ENCODE data around the gene SLC6A5.
"Not testable (repeated sequence)": the region's sequence is repeated elsewhere in the genome, so short reads cannot be mapped to it uniquely, and the experiment has no call there.

SLC6A5 gene

DNA sequence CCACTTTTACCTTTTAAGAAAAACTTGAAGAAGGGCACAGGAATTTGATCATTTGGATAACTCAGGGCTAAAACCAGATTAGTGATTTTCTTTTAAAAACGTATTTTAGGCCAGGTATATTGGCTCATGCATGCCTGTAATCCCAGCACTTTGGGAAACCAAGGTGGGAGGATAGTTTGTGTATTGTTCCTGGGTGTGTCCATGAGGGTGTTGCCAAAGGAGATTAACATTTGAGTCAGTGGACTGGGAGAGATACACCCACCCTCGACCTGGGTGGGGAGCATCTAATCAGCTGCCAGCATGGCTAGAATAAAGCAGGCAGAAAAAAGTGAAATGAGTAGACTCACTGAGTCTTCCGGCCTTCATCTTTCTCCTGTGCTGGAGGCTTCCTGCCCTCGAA, 33.3 kb upstream of the SLC6A5 start:
- H3K36me3 ChIP-seq (ENCODE audit: control insufficient read depth in 1 of 2, insufficient read depth in 2 of 2, low read length in 2 of 2); H3K9me3 ChIP-seq (ENCODE audit: control insufficient read depth in 1 of 2, low read length in 2 of 2); H3K9ac ChIP-seq (ENCODE audit: low read depth in 1 of 2, low read length in 2 of 2); H3K27ac ChIP-seq (ENCODE audit: low read depth, low read length); H3K27me3 ChIP-seq (ENCODE audit: control insufficient read depth in 1 of 2, insufficient read depth in 2 of 2, low read length in 2 of 2): not testable (repeated sequence)
- Histone ChIP-seq H3K4me3 (ENCODE audit: low read depth in 1 of 2, low read length in 2 of 2) (peak overlapping the region in 1 of 2 donors; percentile 20), H3K4me1 (ENCODE audit: control insufficient read depth in 1 of 2, insufficient read depth in 2 of 2, low read length in 2 of 2) (peaks cover 22 to 25% of the 10 kb centered on the region in 2 donors)

GRCh38 chr11:20566591-20567434, 32.6 kb upstream of the SLC6A5 start:
- H3K9me3 ChIP-seq (ENCODE audit: control insufficient read depth in 1 of 2, low read length in 2 of 2): no peaks in the 10 kb centered on the region
- H3K27me3 ChIP-seq (ENCODE audit: control insufficient read depth in 1 of 2, insufficient read depth in 2 of 2, low read length in 2 of 2): no peaks in the 10 kb centered on the region
- H3K27ac ChIP-seq (ENCODE audit: low read depth, low read length): no peak overlapping the region
- H3K36me3 ChIP-seq (ENCODE audit: control insufficient read depth in 1 of 2, insufficient read depth in 2 of 2, low read length in 2 of 2): no peaks in the 10 kb centered on the region
- H3K4me1 ChIP-seq (ENCODE audit: control insufficient read depth in 1 of 2, insufficient read depth in 2 of 2, low read length in 2 of 2): peaks cover 22 to 25% of the 10 kb centered on the region in 2 donors
- no peak overlapping the region for H3K4me3 ChIP-seq (ENCODE audit: low read depth in 1 of 2, low read length in 2 of 2)
- no peak overlapping the region for H3K9ac ChIP-seq (ENCODE audit: low read depth in 1 of 2, low read length in 2 of 2)

- H3K36me3 ChIP-seq (ENCODE audit: control insufficient read depth in 1 of 2, insufficient read depth in 2 of 2, low read length in 2 of 2); H3K27me3 ChIP-seq (ENCODE audit: control insufficient read depth in 1 of 2, insufficient read depth in 2 of 2, low read length in 2 of 2); H3K4me3 ChIP-seq (ENCODE audit: low read depth in 1 of 2, low read length in 2 of 2); H3K27ac ChIP-seq (ENCODE audit: low read depth, low read length); H3K4me1 ChIP-seq (ENCODE audit: control insufficient read depth in 1 of 2, insufficient read depth in 2 of 2, low read length in 2 of 2); H3K9ac ChIP-seq (ENCODE audit: low read depth in 1 of 2, low read length in 2 of 2); H3K9me3 ChIP-seq (ENCODE audit: control insufficient read depth in 1 of 2, low read length in 2 of 2): not testable (repeated sequence)
Observed at GRCh38 chr11:20579725-20580124, 19.7 kb upstream of the SLC6A5 start.

- no peak overlapping the region for H3K9ac ChIP-seq (ENCODE audit: low read depth in 1 of 2, low read length in 2 of 2)
- H3K4me1 ChIP-seq (ENCODE audit: control insufficient read depth in 1 of 2, insufficient read depth in 2 of 2, low read length in 2 of 2): no peaks in the 10 kb centered on the region
- H3K4me3 ChIP-seq (ENCODE audit: low read depth in 1 of 2, low read length in 2 of 2): no peak overlapping the region
- H3K36me3 ChIP-seq (ENCODE audit: control insufficient read depth in 1 of 2, insufficient read depth in 2 of 2, low read length in 2 of 2): no peaks in the 10 kb centered on the region
- no peaks in the 10 kb centered on the region for H3K9me3 ChIP-seq (ENCODE audit: control insufficient read depth in 1 of 2, low read length in 2 of 2)
- H3K27me3 ChIP-seq (ENCODE audit: control insufficient read depth in 1 of 2, insufficient read depth in 2 of 2, low read length in 2 of 2): no peaks in the 10 kb centered on the region
- no peak overlapping the region for H3K27ac ChIP-seq (ENCODE audit: low read depth, low read length)
Observed at GRCh38 chr11:20583201-20583600, 16.2 kb upstream of the SLC6A5 start.

GRCh38 chr11:20584093-20584774, 15.2 kb upstream of the SLC6A5 start:
- Histone ChIP-seq H3K9ac (ENCODE audit: low read depth in 1 of 2, low read length in 2 of 2) (no peak overlapping the region), H3K36me3 (ENCODE audit: control insufficient read depth in 1 of 2, insufficient read depth in 2 of 2, low read length in 2 of 2) (no peaks in the 10 kb centered on the region), H3K27ac (ENCODE audit: low read depth, low read length) (no peak overlapping the region), H3K27me3 (ENCODE audit: control insufficient read depth in 1 of 2, insufficient read depth in 2 of 2, low read length in 2 of 2) (peaks cover under 1 to 3% of the 10 kb centered on the region in 2 donors), H3K9me3 (ENCODE audit: control insufficient read depth in 1 of 2, low read length in 2 of 2) (no peaks in the 10 kb centered on the region), H3K4me1 (ENCODE audit: control insufficient read depth in 1 of 2, insufficient read depth in 2 of 2, low read length in 2 of 2) (no peaks in the 10 kb centered on the region), H3K4me3 (ENCODE audit: low read depth in 1 of 2, low read length in 2 of 2) (no peak overlapping the region)

- H3K27me3 ChIP-seq (ENCODE audit: control insufficient read depth in 1 of 2, insufficient read depth in 2 of 2, low read length in 2 of 2): peaks cover 7 to 14% of the 10 kb centered on the region in 2 donors
- H3K36me3 ChIP-seq (ENCODE audit: control insufficient read depth in 1 of 2, insufficient read depth in 2 of 2, low read length in 2 of 2): no peaks in the 10 kb centered on the region
Observed at GRCh38 chr11:20589796-20590195, 9.6 kb upstream of the SLC6A5 start.

GRCh38 chr11:20590381-20590780, 9.0 kb upstream of the SLC6A5 start:
- H3K4me1 ChIP-seq (ENCODE audit: control insufficient read depth in 1 of 2, insufficient read depth in 2 of 2, low read length in 2 of 2): peaks cover 0 to 4% of the 10 kb centered on the region in 2 donors
- no peaks in the 10 kb centered on the region for H3K36me3 ChIP-seq (ENCODE audit: control insufficient read depth in 1 of 2, insufficient read depth in 2 of 2, low read length in 2 of 2)
- H3K27me3 ChIP-seq (ENCODE audit: control insufficient read depth in 1 of 2, insufficient read depth in 2 of 2, low read length in 2 of 2): peaks cover 12 to 19% of the 10 kb centered on the region in 2 donors
- H3K27ac ChIP-seq (ENCODE audit: low read depth, low read length): no peak overlapping the region
- H3K4me3 ChIP-seq (ENCODE audit: low read depth in 1 of 2, low read length in 2 of 2): no peak overlapping the region
- H3K9ac ChIP-seq (ENCODE audit: low read depth in 1 of 2, low read length in 2 of 2): no peak overlapping the region
- H3K9me3 ChIP-seq (ENCODE audit: control insufficient read depth in 1 of 2, low read length in 2 of 2): no peaks in the 10 kb centered on the region

More at GRCh38 chr11:20589796-20590195, 9.6 kb upstream of the SLC6A5 start:
- H3K4me3 ChIP-seq (ENCODE audit: low read depth in 1 of 2, low read length in 2 of 2): no peak overlapping the region
- H3K9ac ChIP-seq (ENCODE audit: low read depth in 1 of 2, low read length in 2 of 2): no peak overlapping the region
- peaks cover 0 to 4% of the 10 kb centered on the region in 2 donors for H3K4me1 ChIP-seq (ENCODE audit: control insufficient read depth in 1 of 2, insufficient read depth in 2 of 2, low read length in 2 of 2)
- no peaks in the 10 kb centered on the region for H3K9me3 ChIP-seq (ENCODE audit: control insufficient read depth in 1 of 2, low read length in 2 of 2)
- H3K27ac ChIP-seq (ENCODE audit: low read depth, low read length): no peak overlapping the region

GRCh38 chr11:20592741-20593140, 6.7 kb upstream of the SLC6A5 start:
- peaks cover 35 to 37% of the 10 kb centered on the region in 2 donors for H3K27me3 ChIP-seq (ENCODE audit: control insufficient read depth in 1 of 2, insufficient read depth in 2 of 2, low read length in 2 of 2)
- H3K9ac ChIP-seq (ENCODE audit: low read depth in 1 of 2, low read length in 2 of 2): no peak overlapping the region
- H3K4me1 ChIP-seq (ENCODE audit: control insufficient read depth in 1 of 2, insufficient read depth in 2 of 2, low read length in 2 of 2): peaks cover 0 to 4% of the 10 kb centered on the region in 2 donors
- H3K4me3 ChIP-seq (ENCODE audit: low read depth in 1 of 2, low read length in 2 of 2): no peak overlapping the region
- no peak overlapping the region for H3K27ac ChIP-seq (ENCODE audit: low read depth, low read length)
- no peaks in the 10 kb centered on the region for H3K36me3 ChIP-seq (ENCODE audit: control insufficient read depth in 1 of 2, insufficient read depth in 2 of 2, low read length in 2 of 2)
- H3K9me3 ChIP-seq (ENCODE audit: control insufficient read depth in 1 of 2, low read length in 2 of 2): no peaks in the 10 kb centered on the region

GRCh38 chr11:20594274-20595061, 4.9 kb upstream of the SLC6A5 start:
- Histone ChIP-seq H3K27ac (ENCODE audit: low read depth, low read length) (no peak overlapping the region), H3K4me1 (ENCODE audit: control insufficient read depth in 1 of 2, insufficient read depth in 2 of 2, low read length in 2 of 2) (peaks cover 0 to 4% of the 10 kb centered on the region in 2 donors), H3K9me3 (ENCODE audit: control insufficient read depth in 1 of 2, low read length in 2 of 2) (no peaks in the 10 kb centered on the region), H3K36me3 (ENCODE audit: control insufficient read depth in 1 of 2, insufficient read depth in 2 of 2, low read length in 2 of 2) (no peaks in the 10 kb centered on the region), H3K27me3 (ENCODE audit: control insufficient read depth in 1 of 2, insufficient read depth in 2 of 2, low read length in 2 of 2) (peaks cover 48 to 50% of the 10 kb centered on the region in 2 donors), H3K4me3 (ENCODE audit: low read depth in 1 of 2, low read length in 2 of 2) (no peak overlapping the region), H3K9ac (ENCODE audit: low read depth in 1 of 2, low read length in 2 of 2) (no peak overlapping the region)

- Histone ChIP-seq H3K27me3 (ENCODE audit: control insufficient read depth in 1 of 2, insufficient read depth in 2 of 2, low read length in 2 of 2) (peaks cover 52 to 55% of the 10 kb centered on the region in 2 donors), H3K4me1 (ENCODE audit: control insufficient read depth in 1 of 2, insufficient read depth in 2 of 2, low read length in 2 of 2) (peaks cover 0 to 4% of the 10 kb centered on the region in 2 donors), H3K9me3 (ENCODE audit: control insufficient read depth in 1 of 2, low read length in 2 of 2) (no peaks in the 10 kb centered on the region), H3K9ac (ENCODE audit: low read depth in 1 of 2, low read length in 2 of 2) (no peak overlapping the region), H3K36me3 (ENCODE audit: control insufficient read depth in 1 of 2, insufficient read depth in 2 of 2, low read length in 2 of 2) (no peaks in the 10 kb centered on the region), H3K27ac (ENCODE audit: low read depth, low read length) (no peak overlapping the region), H3K4me3 (ENCODE audit: low read depth in 1 of 2, low read length in 2 of 2) (no peak overlapping the region)
Observed at GRCh38 chr11:20595101-20595500, 4.3 kb upstream of the SLC6A5 start.

All from duodenal mucosa (tissue), 2 donors.